Muscle layer of duodenum (tissue), 2 donors: ENCODE data around the gene SLC24A4.

Experiments
- H3K27ac ChIP-seq: one replicate; pipeline ENCODE4 v1.7.0; 2013; ENCODE audit warnings: mild to moderate bottlenecking, low read length
- H3K27me3 ChIP-seq: one replicate; pipeline ENCODE4 v1.7.0; 2013; ENCODE audit warnings: low read depth, mild to moderate bottlenecking, control low read depth, low read length
- H3K36me3 ChIP-seq, 2 donors: one replicate each; pipeline ENCODE4 v1.7.0; 2013; ENCODE audit warnings: low read length in 2 of 2, control low read depth in 1 of 2, mild to moderate bottlenecking in 1 of 2; ENCODE audit not compliant: insufficient read depth in 2 of 2, control insufficient read depth in 1 of 2
- H3K4me1 ChIP-seq, 2 donors: one replicate each; pipeline ENCODE4 v1.7.0; 2013; ENCODE audit warnings: low read length in 2 of 2, mild to moderate bottlenecking in 2 of 2, control low read depth in 1 of 2, moderate library complexity in 1 of 2; ENCODE audit not compliant: insufficient read depth in 2 of 2, control insufficient read depth in 1 of 2
- H3K4me3 ChIP-seq, 2 donors: one replicate each; pipeline ENCODE4 v1.7.0; 2013; ENCODE audit warnings: low read length in 2 of 2, low read depth in 1 of 2, mild to moderate bottlenecking in 1 of 2
- H3K9me3 ChIP-seq, 2 donors: one replicate each; pipeline ENCODE4 v1.7.0; 2013; ENCODE audit warnings: low read length in 2 of 2, control low read depth in 1 of 2, mild to moderate bottlenecking in 1 of 2; ENCODE audit not compliant: control insufficient read depth in 1 of 2
- donor health status: healthy.

The SLC24A4 gene

GRCh38 chr14:92409043-92409442, 86.1 kb downstream of the SLC24A4 start:
- H3K36me3 ChIP-seq, result no peaks in the 10 kb centered on the region
- no peak overlapping the region for H3K4me3 ChIP-seq
- peak overlapping the region; percentile 22 for H3K27ac ChIP-seq
- H3K4me1 ChIP-seq, result peaks cover 7 to 19% of the 10 kb centered on the region in 2 donors
- H3K9me3 ChIP-seq, result no peaks in the 10 kb centered on the region
- H3K27me3 ChIP-seq, result no peaks in the 10 kb centered on the region

GRCh38 chr14:92411135-92411534, 88.2 kb downstream of the SLC24A4 start:
- no peaks in the 10 kb centered on the region for H3K9me3 ChIP-seq
- H3K4me3 ChIP-seq, result no peak overlapping the region
- no peaks in the 10 kb centered on the region for H3K36me3 ChIP-seq
- H3K27me3 ChIP-seq, result no peaks in the 10 kb centered on the region
- H3K4me1 ChIP-seq, result peaks cover 7 to 19% of the 10 kb centered on the region in 2 donors
- no peak overlapping the region for H3K27ac ChIP-seq

- Histone ChIP-seq H3K27ac (no peak overlapping the region), H3K36me3 (no peaks in the 10 kb centered on the region), H3K27me3 (no peaks in the 10 kb centered on the region), H3K9me3 (no peaks in the 10 kb centered on the region), H3K4me1 (peaks cover 7 to 19% of the 10 kb centered on the region in 2 donors), H3K4me3 (no peak overlapping the region)
Observed at GRCh38 chr14:92411941-92412340, 89.0 kb downstream of the SLC24A4 start.

DNA sequence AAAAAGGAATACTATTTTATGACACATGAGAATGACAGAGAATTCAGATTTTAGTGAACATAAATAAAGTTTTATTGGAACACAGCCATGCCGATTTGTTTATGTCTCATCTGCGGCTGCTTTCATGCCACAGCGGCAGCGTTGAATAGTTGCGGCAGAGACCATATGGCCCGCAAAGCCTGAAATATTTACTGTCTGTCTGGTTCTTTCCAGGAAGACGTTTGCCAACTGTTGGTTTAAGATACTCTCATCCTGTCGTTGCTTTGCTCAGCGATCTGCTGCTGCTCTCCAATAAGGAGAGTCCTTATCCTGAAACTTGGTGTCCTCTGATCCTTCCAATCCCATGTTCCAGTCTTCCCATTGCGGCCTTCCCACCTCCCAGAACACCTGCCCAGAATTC, 89.9 kb downstream of the SLC24A4 start:
- no peak overlapping the region for H3K27ac ChIP-seq
- H3K4me3 ChIP-seq, result no peak overlapping the region
- no peaks in the 10 kb centered on the region for H3K9me3 ChIP-seq
- no peaks in the 10 kb centered on the region for H3K36me3 ChIP-seq
- H3K4me1 ChIP-seq, result peaks cover 7 to 15% of the 10 kb centered on the region in 2 donors
- no peaks in the 10 kb centered on the region for H3K27me3 ChIP-seq

GRCh38 chr14:92413379-92413778, 90.4 kb downstream of the SLC24A4 start:
- no peaks in the 10 kb centered on the region for H3K27me3 ChIP-seq
- H3K4me1 ChIP-seq, result peaks cover 5 to 11% of the 10 kb centered on the region in 2 donors
- no peaks in the 10 kb centered on the region for H3K36me3 ChIP-seq
- H3K27ac ChIP-seq, result no peak overlapping the region
- H3K9me3 ChIP-seq, result no peaks in the 10 kb centered on the region
- H3K4me3 ChIP-seq, result no peak overlapping the region

GRCh38 chr14:92414690-92415445, 91.9 kb downstream of the SLC24A4 start:
- Histone ChIP-seq H3K4me1 (no peaks in the 10 kb centered on the region), H3K9me3 (no peaks in the 10 kb centered on the region), H3K27ac (no peak overlapping the region), H3K4me3 (no peak overlapping the region), H3K36me3 (no peaks in the 10 kb centered on the region), H3K27me3 (no peaks in the 10 kb centered on the region)

- Histone ChIP-seq H3K27me3 (no peaks in the 10 kb centered on the region), H3K27ac (no peak overlapping the region), H3K9me3 (no peaks in the 10 kb centered on the region), H3K4me1 (no peaks in the 10 kb centered on the region), H3K4me3 (no peak overlapping the region), H3K36me3 (no peaks in the 10 kb centered on the region)
Observed at GRCh38 chr14:92415969-92416368, 93.0 kb downstream of the SLC24A4 start.

DNA sequence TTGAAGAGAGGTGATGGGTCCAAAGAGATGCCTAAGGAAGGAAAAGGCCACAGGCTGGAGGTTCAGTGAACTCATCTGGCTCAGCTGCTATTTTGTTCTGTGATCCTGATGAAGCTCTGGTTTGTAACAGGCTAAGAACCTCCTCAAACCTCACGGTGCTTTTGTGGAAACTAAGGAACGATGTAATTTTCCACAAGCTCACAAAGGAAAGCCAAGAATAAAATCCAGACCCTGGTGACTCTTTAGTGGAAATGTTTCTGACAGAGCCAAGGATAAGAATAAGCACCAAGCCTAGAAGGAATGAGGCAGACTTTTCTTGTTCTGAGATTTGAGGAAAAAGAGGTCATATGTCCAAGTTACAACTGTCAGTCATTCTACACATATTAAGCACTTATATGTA, 93.6 kb downstream of the SLC24A4 start:
- Histone ChIP-seq H3K27me3 (no peaks in the 10 kb centered on the region), H3K27ac (no peak overlapping the region), H3K36me3 (no peaks in the 10 kb centered on the region), H3K4me1 (no peaks in the 10 kb centered on the region), H3K9me3 (no peaks in the 10 kb centered on the region), H3K4me3 (no peak overlapping the region)

- H3K4me3 ChIP-seq, result no peak overlapping the region
Observed at GRCh38 chr14:92417759-92418158, 94.8 kb downstream of the SLC24A4 start.

DNA sequence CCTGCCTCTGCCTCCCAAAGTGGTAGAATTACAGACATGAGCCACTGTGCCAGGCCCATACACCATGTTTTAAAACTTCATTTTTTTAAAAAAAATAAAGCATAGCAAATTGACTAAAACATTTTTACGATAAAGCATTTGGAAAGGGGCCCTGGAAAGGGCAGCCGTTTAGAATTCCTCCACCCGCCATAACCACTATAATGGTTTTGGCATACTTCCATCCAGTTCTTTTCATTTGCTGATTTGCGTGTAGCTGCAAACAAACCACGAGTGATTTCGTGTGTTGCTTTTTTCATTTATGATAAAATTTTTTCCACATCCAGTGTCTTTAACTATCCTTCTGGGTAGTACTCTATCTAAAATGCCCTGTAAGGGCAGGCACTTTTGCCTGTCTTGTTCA, 98.8 kb downstream of the SLC24A4 start:
- Histone ChIP-seq H3K27me3 (no peaks in the 10 kb centered on the region), H3K4me3 (no peak overlapping the region), H3K4me1 (no peaks in the 10 kb centered on the region), H3K9me3 (no peaks in the 10 kb centered on the region), H3K27ac (no peak overlapping the region), H3K36me3 (no peaks in the 10 kb centered on the region)

More at GRCh38 chr14:92417759-92418158, 94.8 kb downstream of the SLC24A4 start:
- H3K36me3 ChIP-seq, result no peaks in the 10 kb centered on the region
- H3K27ac ChIP-seq, result no peak overlapping the region
- H3K4me1 ChIP-seq, result no peaks in the 10 kb centered on the region
- no peaks in the 10 kb centered on the region for H3K9me3 ChIP-seq
- H3K27me3 ChIP-seq, result no peaks in the 10 kb centered on the region

DNA sequence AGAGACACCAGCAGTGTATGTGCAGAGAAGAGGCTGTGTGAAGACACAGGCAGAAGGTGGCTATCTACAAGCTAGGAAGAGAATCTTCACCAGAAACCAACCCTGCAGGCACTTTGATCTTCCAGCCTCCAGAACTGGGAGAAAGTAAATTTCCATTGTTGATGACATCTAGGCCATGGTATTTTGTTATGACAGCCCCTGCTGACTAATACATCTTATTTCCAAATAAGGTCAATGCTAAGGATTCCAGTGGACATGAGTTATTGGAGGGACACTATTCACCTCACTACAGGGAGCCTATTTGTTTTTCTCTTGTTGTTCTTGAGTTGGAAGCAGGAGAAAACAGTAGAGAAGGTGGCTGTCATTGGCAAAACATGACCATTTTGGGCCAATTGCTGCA, 102.1 kb downstream of the SLC24A4 start:
- H3K36me3 ChIP-seq, result no peaks in the 10 kb centered on the region
- no peaks in the 10 kb centered on the region for H3K4me1 ChIP-seq
- no peak overlapping the region for H3K27ac ChIP-seq
- no peaks in the 10 kb centered on the region for H3K27me3 ChIP-seq
- no peaks in the 10 kb centered on the region for H3K9me3 ChIP-seq
- H3K4me3 ChIP-seq, result no peak overlapping the region

- no peaks in the 10 kb centered on the region for H3K9me3 ChIP-seq
- no peak overlapping the region for H3K4me3 ChIP-seq
- H3K4me1 ChIP-seq, result no peaks in the 10 kb centered on the region
- no peaks in the 10 kb centered on the region for H3K36me3 ChIP-seq
- H3K27me3 ChIP-seq, result no peaks in the 10 kb centered on the region
- H3K27ac ChIP-seq, result no peak overlapping the region
Observed at GRCh38 chr14:92426237-92426636, 103.3 kb downstream of the SLC24A4 start.
